ENCODE data around the gene SYPL2.

SYPL2 gene

GRCh38 chr1:109478806-109479205, 12.5 kb downstream of the SYPL2 start:
- H3K4me3 ChIP-seq (ENCODE audit: low read length), result no peak overlapping the region
- no peak for TF ChIP-seq CTCF (conservative IDR thresholded peaks at IDR 0.05; ENCODE audit: low read depth, low read length)
- DNase-seq (ENCODE audit: low read depth), result no peak

- H3K4me3 ChIP-seq (ENCODE audit: low read length), result no peak overlapping the region
- no peak for DNase-seq (ENCODE audit: low read depth)
- no peak for TF ChIP-seq CTCF (conservative IDR thresholded peaks at IDR 0.05; ENCODE audit: low read depth, low read length)
These were observed 13.0 kb downstream of the SYPL2 start for GRCh38 chr1:109479311-109479710.

GRCh38 chr1:109479901-109480300, 13.6 kb downstream of the SYPL2 start:
- no peak for TF ChIP-seq CTCF (conservative IDR thresholded peaks at IDR 0.05; ENCODE audit: low read depth, low read length)
- DNase-seq (ENCODE audit: low read depth), result no peak

GRCh38 chr1:109481646-109482045, 15.3 kb downstream of the SYPL2 start:
- DNase-seq (ENCODE audit: low read depth), result no peak
- no peak overlapping the region for H3K4me3 ChIP-seq (ENCODE audit: low read length)
- TF ChIP-seq CTCF (conservative IDR thresholded peaks at IDR 0.05; ENCODE audit: low read depth, low read length), result no peak

More at GRCh38 chr1:109479901-109480300, 13.6 kb downstream of the SYPL2 start:
- no peak overlapping the region for H3K4me3 ChIP-seq (ENCODE audit: low read length)

GRCh38 chr1:109482242-109482641, 15.9 kb downstream of the SYPL2 start:
- DNase-seq (ENCODE audit: low read depth), result no peak
- no peak overlapping the region for H3K4me3 ChIP-seq (ENCODE audit: low read length)
- no peak for TF ChIP-seq CTCF (conservative IDR thresholded peaks at IDR 0.05; ENCODE audit: low read depth, low read length)

- peak overlapping the region; percentile 72 for H3K4me3 ChIP-seq (ENCODE audit: low read length)
- DNase-seq (ENCODE audit: low read depth), result no peak
- peak; percentile 9 for TF ChIP-seq CTCF (conservative IDR thresholded peaks at IDR 0.05; ENCODE audit: low read depth, low read length)
These were observed 16.7 kb downstream of the SYPL2 start for GRCh38 chr1:109482791-109483671.
